Stomach smooth muscle (tissue), 2 donors: ENCODE data around the gene EPHA4.

Experiments used
- H3K27ac ChIP-seq: one replicate; pipeline ENCODE4 v1.7.0; 2013; ENCODE audit warnings: mild to moderate bottlenecking, low read length, inconsistent platforms
- H3K27me3 ChIP-seq, 2 donors: one replicate each; pipeline ENCODE4 v1.7.0; 2013; ENCODE audit warnings: low read length in 2 of 2; ENCODE audit not compliant: insufficient read depth in 2 of 2, control insufficient read depth in 1 of 2
- H3K36me3 ChIP-seq, 2 donors: one replicate each; pipeline ENCODE4 v1.7.0; 2013; ENCODE audit warnings: low read length in 2 of 2; ENCODE audit not compliant: control insufficient read depth in 2 of 2, insufficient read depth in 2 of 2
- H3K4me1 ChIP-seq: one replicate; pipeline ENCODE4 v1.7.0; 2013; ENCODE audit warnings: low read length; ENCODE audit not compliant: control insufficient read depth, insufficient read depth
- H3K4me3 ChIP-seq, 2 donors: one replicate each; pipeline ENCODE4 v1.7.0; 2013; ENCODE audit warnings: low read length in 2 of 2
- H3K9ac ChIP-seq, 2 donors: one replicate each; pipeline ENCODE4 v1.7.0; 2013; ENCODE audit warnings: low read length in 2 of 2, mild to moderate bottlenecking in 1 of 2
- H3K9me3 ChIP-seq, 2 donors: one replicate each; pipeline ENCODE4 v1.7.0; 2013; ENCODE audit warnings: low read length in 2 of 2; ENCODE audit not compliant: control insufficient read depth in 2 of 2
- donor health status: healthy.
- donor health status: Pancreatic carcinoma.

EPHA4 gene

GRCh38 chr2:221380062-221380461 is 192.0 kb downstream of the EPHA4 start:
- H3K9me3 ChIP-seq = no peaks in the 10 kb centered on the region
- no peaks in the 10 kb centered on the region for H3K36me3 ChIP-seq
- H3K4me3 ChIP-seq = no peak overlapping the region
- no peaks in the 10 kb centered on the region for H3K27me3 ChIP-seq
- H3K9ac ChIP-seq = no peak overlapping the region
- no peaks in the 10 kb centered on the region for H3K4me1 ChIP-seq
- no peak overlapping the region for H3K27ac ChIP-seq

DNA sequence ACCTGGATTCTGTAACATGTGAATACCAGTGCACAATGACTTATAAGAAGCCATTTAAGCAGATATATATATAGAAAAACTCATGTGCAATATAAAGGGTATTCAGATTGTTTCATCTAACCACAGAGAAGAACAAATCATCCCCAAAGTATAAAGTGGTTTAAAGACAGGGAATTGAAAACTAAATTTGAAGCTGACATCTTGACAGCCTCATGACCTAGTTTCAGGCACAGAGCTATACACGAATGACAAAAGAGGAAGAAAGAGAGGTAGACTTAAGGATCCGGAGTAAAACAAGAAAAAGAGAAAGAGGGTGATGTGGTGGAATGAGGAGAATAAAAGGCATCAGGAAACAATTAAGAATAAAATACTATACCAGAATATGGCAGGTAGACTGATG is 194.5 kb downstream of the EPHA4 start:
- Histone ChIP-seq H3K9ac (no peak overlapping the region), H3K4me1 (no peaks in the 10 kb centered on the region), H3K27ac (no peak overlapping the region), H3K27me3 (no peaks in the 10 kb centered on the region), H3K36me3 (no peaks in the 10 kb centered on the region), H3K9me3 (no peaks in the 10 kb centered on the region), H3K4me3 (no peak overlapping the region)

DNA sequence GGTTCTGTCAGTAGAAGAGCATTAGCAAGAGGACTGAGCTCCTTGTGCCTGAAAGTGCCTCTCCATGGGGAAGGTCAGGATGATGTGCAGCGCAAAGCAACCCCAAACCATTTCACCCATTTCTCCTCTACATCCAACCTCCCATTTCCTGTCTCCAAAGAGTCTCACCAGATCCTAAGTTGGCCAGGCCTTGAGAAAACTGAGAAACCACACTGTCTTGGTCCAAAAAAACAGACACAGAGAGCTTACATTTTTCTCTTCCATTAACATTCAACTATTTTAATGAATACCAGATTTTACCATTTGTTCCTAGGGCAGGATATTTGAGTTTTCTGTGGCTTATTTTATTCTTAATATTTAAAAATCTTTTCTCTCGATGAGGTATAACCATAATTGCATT is 195.0 kb downstream of the EPHA4 start:
- Histone ChIP-seq H3K4me1 (no peaks in the 10 kb centered on the region), H3K27ac (no peak overlapping the region), H3K4me3 (no peak overlapping the region), H3K27me3 (no peaks in the 10 kb centered on the region), H3K36me3 (no peaks in the 10 kb centered on the region), H3K9me3 (no peaks in the 10 kb centered on the region), H3K9ac (no peak overlapping the region)

GRCh38 chr2:221374234-221374633 is 197.9 kb downstream of the EPHA4 start:
- no peaks in the 10 kb centered on the region for H3K27me3 ChIP-seq

DNA sequence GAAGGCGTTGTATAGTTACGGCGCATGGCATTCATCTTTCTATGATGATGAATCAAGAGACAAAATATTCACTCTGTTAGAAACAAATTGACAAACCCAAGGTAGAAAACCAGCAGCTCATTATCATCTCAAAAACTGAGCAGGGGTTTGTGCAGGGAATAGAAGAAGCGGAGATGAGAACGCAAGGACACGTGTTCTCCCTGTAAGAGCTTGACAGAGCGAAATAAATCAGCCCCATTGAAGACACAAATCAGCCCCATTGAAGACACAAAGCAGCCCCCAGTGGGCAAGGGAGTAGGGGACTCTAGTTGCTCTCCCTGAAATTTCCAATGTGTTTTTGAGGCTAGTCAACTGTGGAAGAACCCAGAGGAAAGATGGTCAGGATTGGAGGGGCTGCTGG is 199.2 kb downstream of the EPHA4 start:
- Histone ChIP-seq H3K4me3 (no peak overlapping the region), H3K4me1 (no peaks in the 10 kb centered on the region), H3K36me3 (no peaks in the 10 kb centered on the region), H3K27ac (no peak overlapping the region), H3K9ac (no peak overlapping the region), H3K27me3 (no peaks in the 10 kb centered on the region), H3K9me3 (no peaks in the 10 kb centered on the region)

More at GRCh38 chr2:221374234-221374633, 197.9 kb downstream of the EPHA4 start:
- Histone ChIP-seq H3K4me1 (no peaks in the 10 kb centered on the region), H3K9ac (no peak overlapping the region), H3K4me3 (no peak overlapping the region), H3K27ac (no peak overlapping the region), H3K36me3 (no peaks in the 10 kb centered on the region), H3K9me3 (no peaks in the 10 kb centered on the region)

- Histone ChIP-seq H3K27me3 (no peaks in the 10 kb centered on the region), H3K9ac (no peak overlapping the region), H3K4me1 (no peaks in the 10 kb centered on the region), H3K4me3 (no peak overlapping the region), H3K9me3 (no peaks in the 10 kb centered on the region), H3K36me3 (no peaks in the 10 kb centered on the region), H3K27ac (no peak overlapping the region)
Measured at GRCh38 chr2:221372159-221372884, 199.8 kb downstream of the EPHA4 start.

- H3K4me1 ChIP-seq = no peaks in the 10 kb centered on the region
- no peak overlapping the region for H3K4me3 ChIP-seq
- H3K27ac ChIP-seq = no peak overlapping the region
- no peak overlapping the region for H3K9ac ChIP-seq
- H3K36me3 ChIP-seq = no peaks in the 10 kb centered on the region
- no peaks in the 10 kb centered on the region for H3K27me3 ChIP-seq
- H3K9me3 ChIP-seq = no peaks in the 10 kb centered on the region
Measured at GRCh38 chr2:221371347-221371746, 200.8 kb downstream of the EPHA4 start.

- Histone ChIP-seq H3K9ac (no peak overlapping the region), H3K9me3 (no peaks in the 10 kb centered on the region), H3K27me3 (no peaks in the 10 kb centered on the region), H3K27ac (no peak overlapping the region), H3K4me3 (no peak overlapping the region), H3K36me3 (no peaks in the 10 kb centered on the region), H3K4me1 (no peaks in the 10 kb centered on the region)
Measured at GRCh38 chr2:221370857-221371211, 201.3 kb downstream of the EPHA4 start.

GRCh38 chr2:221370076-221370856 is 201.8 kb downstream of the EPHA4 start:
- Histone ChIP-seq H3K9me3 (no peaks in the 10 kb centered on the region), H3K27me3 (no peaks in the 10 kb centered on the region), H3K9ac (no peak overlapping the region), H3K4me1 (no peaks in the 10 kb centered on the region), H3K4me3 (no peak overlapping the region), H3K27ac (no peak overlapping the region), H3K36me3 (no peaks in the 10 kb centered on the region)
